ENCODE results near the gene PNMA6E.

GRCh38 chrX:153449368-153450113 is 48.4 kb upstream of the PNMA6E start:
- TF ChIP-seq EZH2 (IDR thresholded peaks at IDR 0.05; ENCODE audit: borderline replicate concordance, insufficient read depth, low read depth, low read length, poor library complexity, severe bottlenecking) (no peak), CTCF (IDR thresholded peaks at IDR 0.05) (no peak)

All from B cell (primary cell).